GM19035 (cell line): Measurements from ENCODE around the gene DRC1.

Experiments
- ATAC-seq: cut with Tn5 transposase; IDR thresholded peaks from one replicate; pipeline ENCODE4 v1.9.1; 2021; ENCODE audit not compliant: unreplicated experiment

Gene DRC1

GRCh38 chr2:26489213-26489850 lies 87.6 kb downstream of the DRC1 start:
- no peak for ATAC-seq

GRCh38 chr2:26491563-26492167 lies 89.9 kb downstream of the DRC1 start:
- ATAC-seq = no peak

GRCh38 chr2:26492749-26493515 lies 91.2 kb downstream of the DRC1 start:
- no peak for ATAC-seq

- no peak for ATAC-seq
Observed at GRCh38 chr2:26493566-26493965, 91.8 kb downstream of the DRC1 start.

GRCh38 chr2:26494199-26494598 lies 92.5 kb downstream of the DRC1 start:
- ATAC-seq = no peak

GRCh38 chr2:26494891-26495290 lies 93.2 kb downstream of the DRC1 start:
- no peak for ATAC-seq

GRCh38 chr2:26495705-26496297 lies 94.1 kb downstream of the DRC1 start:
- no peak for ATAC-seq

GRCh38 chr2:26500406-26500805 lies 98.7 kb downstream of the DRC1 start:
- no peak for ATAC-seq

GRCh38 chr2:26503231-26503880 lies 101.6 kb downstream of the DRC1 start:
- peak; percentile 75 for ATAC-seq

GRCh38 chr2:26504002-26504401 lies 102.3 kb downstream of the DRC1 start:
- no peak for ATAC-seq

- no peak for ATAC-seq
Observed at GRCh38 chr2:26506279-26506678, 104.6 kb downstream of the DRC1 start.
